ENCODE results near the gene KRTAP20-2.

The KRTAP20-2 gene

DNA sequence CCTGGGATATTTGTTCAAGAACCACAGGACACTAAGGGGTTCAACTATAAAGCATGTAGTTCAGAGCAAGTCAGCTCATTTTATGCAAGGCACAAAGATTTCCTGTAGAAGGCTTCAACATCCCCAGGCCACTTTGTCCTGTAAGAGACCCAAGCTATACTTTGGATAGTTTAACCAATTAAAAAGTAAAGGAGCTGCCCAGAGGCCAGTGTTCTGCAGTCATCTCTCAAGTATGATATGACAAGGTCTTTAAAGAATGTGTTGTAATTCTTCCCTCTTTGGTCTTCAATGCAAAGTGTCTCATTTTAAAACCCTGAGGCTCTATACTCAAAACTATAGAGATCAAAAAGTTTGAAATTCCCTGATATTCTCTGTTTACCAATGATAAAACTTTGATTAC lies 41.7 kb downstream of the KRTAP20-2 start:
- DNase-seq, result no peak

DNA sequence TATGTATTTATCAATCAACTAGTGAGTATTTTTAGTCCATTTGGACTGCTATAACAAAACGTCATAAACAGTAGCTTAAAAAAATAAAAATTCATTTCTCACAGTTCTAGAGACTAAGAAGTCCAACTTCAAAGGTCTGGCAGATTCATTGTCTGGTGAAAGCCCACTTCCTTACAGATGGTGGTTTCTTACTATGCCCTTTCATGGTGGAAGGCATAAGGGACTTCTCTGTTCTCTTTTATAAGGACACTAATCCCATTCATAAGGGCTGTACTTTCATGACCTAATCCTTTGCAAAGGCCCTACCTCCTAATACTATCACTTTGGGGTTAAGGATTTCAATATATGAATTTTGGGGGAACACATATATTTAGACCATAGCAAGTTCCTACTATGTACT lies 45.6 kb downstream of the KRTAP20-2 start:
- DNase-seq, result no peak

DNA sequence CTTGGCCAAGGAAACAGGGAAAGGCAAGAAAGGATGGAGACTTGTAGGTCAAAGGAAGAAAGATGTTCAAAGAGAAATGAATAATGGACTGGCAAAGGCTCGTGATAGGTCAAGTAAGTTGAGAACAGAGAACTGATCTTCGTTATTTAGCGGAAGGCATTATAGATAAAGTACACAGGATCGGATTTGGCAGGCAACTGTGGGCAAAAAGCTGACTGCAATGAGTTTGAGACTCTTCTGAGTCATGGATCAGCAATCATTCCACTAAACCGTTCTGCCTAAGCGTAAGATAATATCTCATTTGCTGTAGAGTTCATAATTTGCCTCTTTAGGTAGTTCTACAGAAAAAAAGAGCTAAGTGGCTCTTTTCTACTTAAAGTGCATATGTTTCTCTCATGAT lies 49.5 kb downstream of the KRTAP20-2 start:
- DNase-seq, result no peak

Data from NCI-H2171 treated with DMSO at 0.1 percent for 48 hours (cell line).